Psoas muscle (tissue), 8 donors: ENCODE measurements around the gene NHP2. TPM values are rescaled to one million over a fixed set of nuclear protein-coding genes. Genes with fewer than 3 reads are reported as not detected.
A peak's percentile ranks its signal among the peaks of the same experiment; 100 is the strongest.

Source experiments
- ATAC-seq, 4 donors: fragments of 200-7000 bp; cut with Tn5 transposase; one replicate each; pipeline ENCODE4 v1.9.1; 2020; ENCODE audit warnings: moderate library complexity in 3 of 4, mild to moderate bottlenecking in 2 of 4
- DNase-seq, 2 donors: peaks; one replicate each; pipeline ENCODE4 v3.0.0-alpha.2; 2020
- H3K27ac ChIP-seq: fragments of 200-600 bp; one replicate; pipeline ENCODE4 v1.8.0; 2022
- H3K27me3 ChIP-seq, 3 donors: fragments of 200-600 bp in 1 of 3; one replicate each; pipeline versions ENCODE4 v1.6.1 to v1.8.0; 2013 to 2022; ENCODE audit warnings: low read length in 2 of 3, mild to moderate bottlenecking in 2 of 3, moderate library complexity in 1 of 3; ENCODE audit not compliant: insufficient read depth in 3 of 3
- H3K36me3 ChIP-seq, 2 donors: fragments of 200-600 bp in 1 of 2; one replicate each; pipeline versions ENCODE4 v1.6.1 to v1.8.0; 2013 to 2022; ENCODE audit warnings: low read depth in 1 of 2, mild to moderate bottlenecking in 1 of 2, moderate library complexity in 1 of 2; ENCODE audit not compliant: insufficient read depth in 1 of 2
- H3K4me1 ChIP-seq: fragments of 200-600 bp; one replicate; pipeline ENCODE4 v1.8.0; 2022
- H3K4me3 ChIP-seq: fragments of 200-600 bp; one replicate; pipeline ENCODE4 v1.8.0; 2022; ENCODE audit warnings: mild to moderate bottlenecking
- H3K9me3 ChIP-seq: fragments of 200-600 bp; one replicate; pipeline ENCODE4 v1.8.0; 2022
- CTCF ChIP-seq: fragments of 200-600 bp; IDR thresholded peaks from one replicate; pipeline ENCODE4 v1.8.0; 2022; ENCODE audit warnings: antibody characterized with exemption
- WGBS, 3 donors: extraction: QIAGEN DNeasy Blood & Tissue Kit; methylation state at CpG; one replicate each; pipeline versions ENCODE4 v1.1.6 to v1.1.7; 2013; 5-methylcytosine and 5-hydroxymethylcytosine counted together
- intact Hi-C, 2 donors: fragments of 100-400 bp; cut with DNase I; formaldehyde crosslinking; loops; one replicate each; pipeline versions ENCODE4 v1.11.0 to v1.14.2; 2022
- polyA plus RNA-seq, 3 donors: library from polyadenylated mRNA; stranded (reverse); fragments of 200-250 nt; gene quantifications; one replicate each; pipeline ENCODE4 v1.2.3, GENCODE V29; 2013
- total RNA-seq, 4 donors: library from RNA; stranded (reverse); fragmentation: NEBNext Ultra II Directional in 2 of 4; extraction: Animal tissue kit (Norgen Biotek cat#: 25700) in 2 of 4; gene quantifications; one replicate each; pipeline versions ENCODE4 v1.2.1 to v1.2.4, GENCODE V29; 2021 to 2023
- donor health status: healthy with polysubstance abuse.
- donor health status: DM: no; HTN: no; CAD: no; lungs with moderate emphysema.
- donor health status: Bipolar disorder and iron deficiency.
- donor health status: healthy.
- donor health status: DM: yes; HTN: yes; CAD: no.
- donor health status: DM: no; HTN: no; CAD: no.
- donor health status: DM: no; HTN: no; CAD: no.
- donor health status: DM: yes; HTN: yes; CAD: no.

The NHP2 gene
- total and polyA plus RNA-seq, 7 donors = 86.9 to 301 (median 131) TPM

- DNase-seq (no peak), ATAC-seq (peak in 1 of 4 donors; percentile 17)
- TF ChIP-seq CTCF = no peak
- Histone ChIP-seq H3K27ac (peak overlapping the region; percentile 30), H3K4me1 (peaks cover 7% of the 10 kb centered on the region), H3K27me3 (peaks cover 0 to 65% (median 15%) of the 10 kb centered on the region in 3 donors), H3K4me3 (peak overlapping the region; percentile 64), H3K36me3 (no peaks in the 10 kb centered on the region), H3K9me3 (no peaks in the 10 kb centered on the region)
- intact Hi-C loops = loop anchor here in 1 of 2 donors (2.0 to 5.0 kb wide), 2 partner anchors 37 to 48 kb away; no protein-coding TSS in a partner anchor
- 14 to 20% (median 20%) methylated on average over 28 of the region's 28 CpGs for WGBS, 3 donors
These were observed 39.2 kb downstream of the NHP2 start for GRCh38 chr5:178114325-178115135.

- Histone ChIP-seq H3K4me3 (peak overlapping the region; percentile 64), H3K4me1 (peaks cover 7% of the 10 kb centered on the region), H3K9me3 (no peaks in the 10 kb centered on the region), H3K27ac (peak overlapping the region; percentile 30), H3K36me3 (no peaks in the 10 kb centered on the region), H3K27me3 (peaks cover 0 to 65% (median 15%) of the 10 kb centered on the region in 3 donors)
- DNase-seq (no peak), ATAC-seq (peak in 1 of 4 donors; percentile 24)
- intact Hi-C loops = loop anchor here in 1 of 2 donors (2.0 kb wide), 1 partner anchor 49 kb away; no protein-coding TSS in a partner anchor
- 2 to 3% (median 2%) methylated on average over 7 to 41 of the region's 41 CpGs for WGBS, 3 donors
- TF ChIP-seq CTCF = no peak
These were observed 39.8 kb downstream of the NHP2 start for GRCh38 chr5:178113841-178114324.

GRCh38 chr5:178113141-178113787 is 40.4 kb downstream of the NHP2 start, which contains the start of gene N4BP3:
Gene N4BP3, plus strand, starts transcription at chr5:178113532. Its CDS starts 6,052 bp downstream, at chr5:178119584.
- TF ChIP-seq CTCF = no peak
- 1 to 3% (median 2%) methylated on average over 32 to 96 of the region's 96 CpGs for WGBS, 3 donors
- peaks cover 7% of the 10 kb centered on the region for H3K4me1 ChIP-seq
- H3K27me3 ChIP-seq = peaks cover 0 to 65% (median 15%) of the 10 kb centered on the region in 3 donors
- no peaks in the 10 kb centered on the region for H3K36me3 ChIP-seq
- H3K9me3 ChIP-seq = no peaks in the 10 kb centered on the region
- H3K4me3 ChIP-seq = peak within 1 kb of the TSS; percentile 64
- intact Hi-C loops = no loop called here
- ATAC-seq = peak; percentile 62 to 86 (median 78)
- peak within 1 kb of the TSS; percentile 41 for H3K27ac ChIP-seq
- DNase-seq = peak; percentile 65 to 76

GRCh38 chr5:178112545-178112944 is 41.1 kb downstream of the NHP2 start:
- peaks cover 7% of the 10 kb centered on the region for H3K4me1 ChIP-seq
- no peak for TF ChIP-seq CTCF
- DNase-seq (no peak), ATAC-seq (no peak)
- WGBS, 3 donors = 61 to 69% (median 68%) methylated on average over 5 of the region's 5 CpGs
- H3K9me3 ChIP-seq = no peaks in the 10 kb centered on the region
- peak overlapping the region; percentile 64 for H3K4me3 ChIP-seq
- intact Hi-C loops = no loop called here
- H3K27me3 ChIP-seq = peaks cover 0 to 65% (median 15%) of the 10 kb centered on the region in 3 donors
- no peaks in the 10 kb centered on the region for H3K36me3 ChIP-seq
- no peak overlapping the region for H3K27ac ChIP-seq
